ENCODE data around the gene TIRAP. TPM values are rescaled to one million over a fixed set of nuclear protein-coding genes. Genes with fewer than 3 reads are reported as not detected.

TIRAP gene
- total and polyA plus RNA-seq, 2 of the 8 experiments (the other 6 are each of a cell fraction or from before 2014, with no cell fraction given) = 5.3 TPM

- TF ChIP-seq SIN3A (conservative IDR thresholded peaks at IDR 0.05 in 1 of 2, IDR thresholded peaks at IDR 0.05 in 1 of 2; ENCODE audit: low read depth in 1 of 2, low read length in 2 of 2) (no peak), ATF3 (IDR thresholded peaks at IDR 0.05; ENCODE audit: insufficient read depth, low read depth, low read length) (no peak), CREB1 (IDR thresholded peaks at IDR 0.05) (no peak), FOSL1 (IDR thresholded peaks at IDR 0.05; ENCODE audit: insufficient read depth, low read depth, low read length) (no peak), RBBP5 (IDR thresholded peaks at IDR 0.05; ENCODE audit: borderline replicate concordance, low read depth, low read length) (no peak), NANOG (IDR thresholded peaks at IDR 0.05; ENCODE audit: insufficient read depth, low read depth, low read length, poor library complexity, severe bottlenecking) (no peak)
These were observed 8.0 kb downstream of the TIRAP start (continued) for GRCh38 chr11:126290887-126291286.

Measured in H1 (cell line).